Right atrium auricular region (tissue), 2 donors: ENCODE measurements around the gene CDHR1. TPM values are rescaled to one million over a fixed set of nuclear protein-coding genes. Genes with fewer than 3 reads are reported as not detected.

Experiments used
- DNase-seq: peaks from one replicate; pipeline ENCODE4 v3.0.0-alpha.2; 2019; ENCODE audit warnings: low spot score
- H3K27ac ChIP-seq, 2 donors: fragments of 200-600 bp; sonication (generic); 1 replicate in 1 of 2; 2 replicates in 1 of 2; pipeline ENCODE4 v1.5.1; 2016 to 2019
- H3K27me3 ChIP-seq, 2 donors: fragments of 200-600 bp; sonication (generic); one replicate each; pipeline versions ENCODE4 v1.5.1 to v1.6.0; 2017 to 2019
- H3K36me3 ChIP-seq: fragments of 200-600 bp; sonication (generic); one replicate; pipeline ENCODE4 v1.5.1; 2016
- H3K4me1 ChIP-seq, 2 donors: fragments of 200-600 bp; sonication (generic); one replicate each; pipeline versions ENCODE4 v1.5.1 to v1.6.0; 2017 to 2019
- H3K4me3 ChIP-seq, 2 donors: fragments of 200-600 bp; sonication (generic); 1 replicate in 1 of 2; 2 replicates in 1 of 2; pipeline ENCODE4 v1.5.1; 2017 to 2019; ENCODE audit warnings: mild to moderate bottlenecking in 1 of 2, moderate library complexity in 1 of 2
- H3K9me3 ChIP-seq, 2 donors: fragments of 200-600 bp; sonication (generic); one replicate each; pipeline ENCODE4 v1.5.1; 2019
- total RNA-seq, 2 donors: library from RNA; depleted of rRNA; stranded (reverse); fragments of >200 nt; gene quantifications; one replicate each; pipeline ENCODE4 v1.1.0, GENCODE V29; 2016
- TF ChIP-seq, protein P1 (sequence below), 2 donors: fragments of 200-600 bp; sonication (generic); IDR thresholded peaks; one replicate each; pipeline ENCODE4 v1.5.1; 2019; ENCODE audit warnings: antibody characterized with exemption in 2 of 2

CDHR1 gene
- total RNA-seq, 2 donors from 2014 or later = 0.55 to 1.6 TPM

GRCh38 chr10:84264611-84265141 lies 70.3 kb downstream of the CDHR1 start:
- TF ChIP-seq, protein P1, sequence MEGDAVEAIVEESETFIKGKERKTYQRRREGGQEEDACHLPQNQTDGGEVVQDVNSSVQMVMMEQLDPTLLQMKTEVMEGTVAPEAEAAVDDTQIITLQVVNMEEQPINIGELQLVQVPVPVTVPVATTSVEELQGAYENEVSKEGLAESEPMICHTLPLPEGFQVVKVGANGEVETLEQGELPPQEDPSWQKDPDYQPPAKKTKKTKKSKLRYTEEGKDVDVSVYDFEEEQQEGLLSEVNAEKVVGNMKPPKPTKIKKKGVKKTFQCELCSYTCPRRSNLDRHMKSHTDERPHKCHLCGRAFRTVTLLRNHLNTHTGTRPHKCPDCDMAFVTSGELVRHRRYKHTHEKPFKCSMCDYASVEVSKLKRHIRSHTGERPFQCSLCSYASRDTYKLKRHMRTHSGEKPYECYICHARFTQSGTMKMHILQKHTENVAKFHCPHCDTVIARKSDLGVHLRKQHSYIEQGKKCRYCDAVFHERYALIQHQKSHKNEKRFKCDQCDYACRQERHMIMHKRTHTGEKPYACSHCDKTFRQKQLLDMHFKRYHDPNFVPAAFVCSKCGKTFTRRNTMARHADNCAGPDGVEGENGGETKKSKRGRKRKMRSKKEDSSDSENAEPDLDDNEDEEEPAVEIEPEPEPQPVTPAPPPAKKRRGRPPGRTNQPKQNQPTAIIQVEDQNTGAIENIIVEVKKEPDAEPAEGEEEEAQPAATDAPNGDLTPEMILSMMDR (IDR thresholded peaks at IDR 0.05) = peak; percentile 79 to 94
- no peaks in the 10 kb centered on the region for H3K27me3 ChIP-seq

GRCh38 chr10:84265418-84265817 lies 71.1 kb downstream of the CDHR1 start:
- no peak overlapping the region for H3K4me3 ChIP-seq
- no peak overlapping the region for H3K27ac ChIP-seq
- peaks cover 0 to 6% of the 10 kb centered on the region in 2 donors for H3K4me1 ChIP-seq
- TF ChIP-seq, protein P1 (IDR thresholded peaks at IDR 0.05) = no peak
- H3K36me3 ChIP-seq = no peaks in the 10 kb centered on the region
- H3K27me3 ChIP-seq = no peaks in the 10 kb centered on the region
- no peak for DNase-seq
- H3K9me3 ChIP-seq = no peaks in the 10 kb centered on the region

More at GRCh38 chr10:84264611-84265141, 70.3 kb downstream of the CDHR1 start:
- Histone ChIP-seq H3K36me3 (no peaks in the 10 kb centered on the region), H3K9me3 (no peaks in the 10 kb centered on the region), H3K4me1 (peaks cover 0 to 6% of the 10 kb centered on the region in 2 donors), H3K4me3 (no peak overlapping the region), H3K27ac (no peak overlapping the region)
- DNase-seq = peak; percentile 79

DNA sequence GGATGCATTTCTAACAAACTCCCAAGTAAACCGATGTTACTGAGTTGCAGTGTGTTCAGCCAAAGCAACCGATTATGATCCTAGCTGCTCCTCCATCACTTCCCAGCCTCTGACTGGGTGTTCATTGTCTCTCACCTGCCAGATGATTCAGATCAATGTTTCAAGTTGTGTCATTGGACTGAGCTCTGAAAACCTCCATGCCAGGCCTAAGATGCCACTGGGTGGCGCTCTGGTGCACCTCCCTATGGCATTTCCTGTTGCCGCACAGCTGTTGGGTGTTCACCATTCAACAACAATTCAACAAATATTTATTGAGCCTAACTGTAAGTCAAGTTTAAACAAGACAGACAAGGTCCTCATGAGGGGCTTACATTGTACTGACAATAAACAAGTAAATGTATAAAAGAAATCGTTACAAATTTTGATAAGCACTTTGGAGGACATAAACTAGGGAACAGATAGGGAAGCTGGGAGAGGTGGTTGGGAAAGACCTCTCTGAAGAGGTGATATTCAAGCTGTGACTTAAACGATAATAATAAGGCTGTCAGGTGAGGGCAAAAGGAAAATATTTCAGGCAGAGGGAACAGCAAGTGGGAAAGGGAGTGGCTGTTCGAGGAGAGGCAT lies 73.3 kb downstream of the CDHR1 start:
- no peaks in the 10 kb centered on the region for H3K36me3 ChIP-seq
- no peaks in the 10 kb centered on the region for H3K9me3 ChIP-seq
- H3K4me3 ChIP-seq = no peak overlapping the region
- TF ChIP-seq, protein P1 (IDR thresholded peaks at IDR 0.05) = peak; percentile 31 to 60
- H3K27me3 ChIP-seq = no peaks in the 10 kb centered on the region
- H3K4me1 ChIP-seq = peaks cover 0 to 6% of the 10 kb centered on the region in 2 donors
- DNase-seq = no peak
- no peak overlapping the region for H3K27ac ChIP-seq

GRCh38 chr10:84269162-84269561 lies 74.8 kb downstream of the CDHR1 start:
- Histone ChIP-seq H3K36me3 (no peaks in the 10 kb centered on the region), H3K27ac (no peak overlapping the region), H3K27me3 (no peaks in the 10 kb centered on the region), H3K4me3 (no peak overlapping the region), H3K4me1 (peaks cover 0 to 6% of the 10 kb centered on the region in 2 donors), H3K9me3 (no peaks in the 10 kb centered on the region)
- TF ChIP-seq, protein P1 (IDR thresholded peaks at IDR 0.05) = no peak
- no peak for DNase-seq

Other genes starting within 250 kb of the CDHR1 start
- gene GHITM, start 55.0 kb upstream of the CDHR1 start, total RNA-seq = 100 to 1,000 TPM; 242 to 490 TPM
- gene GPR15LG, start 20.7 kb upstream of the CDHR1 start, total RNA-seq = not detected
- gene LRIT2, start 31.0 kb downstream of the CDHR1 start, total RNA-seq = not detected
- not detected for gene LRIT1, start 47.0 kb downstream of the CDHR1 start, total RNA-seq
- not detected for gene RGR, start 50.5 kb downstream of the CDHR1 start, total RNA-seq
- gene CCSER2, start 134.1 kb downstream of the CDHR1 start, total RNA-seq = 10 to 100 TPM; 77.1 to 91.6 TPM